Astrocyte of the cerebellum (primary cell): Measurements from ENCODE around the gene CCDC180.
"Not testable (repeated sequence)": the region's sequence is repeated elsewhere in the genome, so short reads cannot be mapped to it uniquely, and the experiment has no call there.

Experiments used
- DNase-seq: peaks from one replicate; pipeline ENCODE4 v3.0.0-alpha.2; 2011; ENCODE audit warnings: low read depth
- H3K4me3 ChIP-seq: 2 replicates; pipeline ENCODE4 v1.5.1; 2011; ENCODE audit warnings: mild to moderate bottlenecking, low read depth, low read length, moderate library complexity
- in situ Hi-C: cut with HindIII; loops from 2 replicates; pipeline ENCODE4 v1.10.0; 2017; ENCODE audit warnings: low sequenced_read_pairs
- TF ChIP-seq, protein P1 (sequence below): IDR thresholded peaks from 2 replicates; pipeline ENCODE4 v1.5.1; 2012; ENCODE audit warnings: low read length, low read depth, moderate library complexity, mild to moderate bottlenecking; ENCODE audit errors: missing control alignments

Gene CCDC180

DNA sequence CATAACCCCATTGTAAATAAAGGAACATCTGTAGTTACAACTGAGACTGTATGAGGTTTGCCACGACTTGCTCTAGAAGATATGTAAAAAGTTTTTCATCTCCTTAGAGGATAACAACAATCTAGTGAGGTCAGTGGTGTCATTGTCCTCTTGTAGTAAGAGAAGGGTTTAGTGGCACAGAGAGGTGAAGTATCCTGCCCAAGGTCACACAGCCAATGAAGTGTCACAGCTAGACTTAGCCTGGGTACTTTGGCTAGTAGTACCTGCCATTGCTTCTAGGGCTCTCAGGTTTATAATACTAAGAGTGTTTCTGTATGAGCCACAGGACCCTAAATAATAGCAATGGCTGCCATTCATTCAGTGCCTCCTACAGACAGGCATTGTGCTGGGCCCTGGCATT, 13.8 kb downstream of the CCDC180 start:
- in situ Hi-C loops = no loop called here
- DNase-seq = no peak
- H3K4me3 ChIP-seq = no peak overlapping the region
- TF ChIP-seq, protein P1, sequence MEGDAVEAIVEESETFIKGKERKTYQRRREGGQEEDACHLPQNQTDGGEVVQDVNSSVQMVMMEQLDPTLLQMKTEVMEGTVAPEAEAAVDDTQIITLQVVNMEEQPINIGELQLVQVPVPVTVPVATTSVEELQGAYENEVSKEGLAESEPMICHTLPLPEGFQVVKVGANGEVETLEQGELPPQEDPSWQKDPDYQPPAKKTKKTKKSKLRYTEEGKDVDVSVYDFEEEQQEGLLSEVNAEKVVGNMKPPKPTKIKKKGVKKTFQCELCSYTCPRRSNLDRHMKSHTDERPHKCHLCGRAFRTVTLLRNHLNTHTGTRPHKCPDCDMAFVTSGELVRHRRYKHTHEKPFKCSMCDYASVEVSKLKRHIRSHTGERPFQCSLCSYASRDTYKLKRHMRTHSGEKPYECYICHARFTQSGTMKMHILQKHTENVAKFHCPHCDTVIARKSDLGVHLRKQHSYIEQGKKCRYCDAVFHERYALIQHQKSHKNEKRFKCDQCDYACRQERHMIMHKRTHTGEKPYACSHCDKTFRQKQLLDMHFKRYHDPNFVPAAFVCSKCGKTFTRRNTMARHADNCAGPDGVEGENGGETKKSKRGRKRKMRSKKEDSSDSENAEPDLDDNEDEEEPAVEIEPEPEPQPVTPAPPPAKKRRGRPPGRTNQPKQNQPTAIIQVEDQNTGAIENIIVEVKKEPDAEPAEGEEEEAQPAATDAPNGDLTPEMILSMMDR = no peak

DNA sequence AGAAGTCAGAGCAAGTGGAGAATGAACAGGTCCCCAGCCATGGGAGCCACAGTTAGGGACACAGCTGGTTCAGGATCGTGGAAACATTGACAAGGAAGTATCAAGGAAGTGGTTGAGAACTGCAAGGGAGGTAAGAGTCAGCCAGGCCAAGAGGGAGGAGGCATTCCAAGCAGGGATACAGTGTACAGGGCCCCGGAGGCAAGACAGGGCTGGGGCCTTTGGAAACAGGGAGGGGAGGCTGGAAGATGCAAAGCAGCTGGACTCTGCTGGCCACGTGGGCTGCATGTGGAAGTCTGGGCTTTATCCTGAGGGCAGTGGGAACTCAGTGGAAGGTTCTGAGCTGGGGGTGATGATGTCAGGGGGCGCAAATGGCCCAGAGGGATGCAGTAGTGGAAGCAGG, 14.2 kb downstream of the CCDC180 start:
- no peak overlapping the region for H3K4me3 ChIP-seq
- in situ Hi-C loops = no loop called here
- TF ChIP-seq, protein P1 = no peak
- no peak for DNase-seq

DNA sequence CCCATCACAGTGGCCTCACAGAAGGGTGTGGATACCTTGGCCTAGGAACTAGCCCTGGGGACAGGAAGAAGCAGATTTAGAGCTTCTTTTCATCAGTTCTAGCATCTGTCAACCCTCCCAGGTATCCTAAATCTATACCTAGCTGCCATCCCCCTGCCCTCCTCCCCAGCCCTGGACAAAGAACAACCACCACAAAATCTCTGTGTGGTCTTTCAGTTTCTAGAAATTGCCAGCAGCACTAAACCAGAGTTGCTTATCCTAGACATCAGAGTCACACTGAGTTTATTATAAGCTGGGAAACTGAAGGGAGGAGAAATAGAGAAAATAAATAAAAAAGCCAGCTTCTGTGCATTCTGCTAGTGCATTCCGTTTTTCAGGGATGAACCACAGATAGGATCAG, 14.6 kb downstream of the CCDC180 start:
- TF ChIP-seq, protein P1 = no peak
- no peak for DNase-seq
- no peak overlapping the region for H3K4me3 ChIP-seq
- in situ Hi-C loops = no loop called here

DNA sequence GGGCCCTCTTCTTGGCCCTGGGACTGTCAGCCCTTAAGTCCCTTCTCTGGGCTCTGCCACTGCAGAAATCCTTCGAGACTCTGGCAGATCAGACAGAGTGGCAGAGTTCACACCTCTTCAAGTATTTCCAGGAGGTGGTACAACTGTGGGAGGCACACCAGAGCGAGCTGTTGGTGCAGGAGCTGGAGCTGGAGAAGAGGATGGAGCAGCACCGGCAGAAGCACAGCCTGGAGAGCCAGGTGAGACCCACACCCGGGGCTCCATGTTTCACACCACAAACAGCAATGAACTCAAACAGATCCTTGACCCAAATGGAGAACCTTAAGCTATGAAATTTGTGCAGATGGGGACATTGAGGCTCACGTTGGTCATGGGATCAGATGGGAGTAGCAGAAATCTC, 17.5 kb downstream of the CCDC180 start:
- TF ChIP-seq, protein P1 = no peak
- no peak for DNase-seq
- in situ Hi-C loops = loop anchor here (5.0 kb wide), 1 partner anchor 38 kb away; no protein-coding TSS in a partner anchor

DNA sequence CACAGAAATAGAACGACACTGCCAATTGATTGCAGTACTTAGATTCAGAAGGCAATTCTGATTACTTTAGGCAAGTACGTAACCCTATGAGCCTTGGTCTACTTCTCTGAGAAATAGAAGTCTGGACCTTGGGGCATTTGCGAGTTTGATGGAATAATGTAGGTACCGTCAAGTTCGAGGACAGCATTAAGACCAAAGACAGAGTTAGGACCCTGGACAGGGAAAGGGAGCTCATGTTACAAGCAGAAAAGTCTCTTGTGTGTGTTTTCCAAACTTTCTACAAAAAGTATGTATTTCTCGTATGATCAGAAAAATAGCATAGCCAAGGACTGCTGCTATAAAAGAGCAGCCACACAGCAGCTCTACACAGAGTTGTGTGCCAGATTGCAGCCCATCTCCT, 20.1 kb downstream of the CCDC180 start:
- in situ Hi-C loops = loop anchor here (5.0 kb wide), 1 partner anchor 40 kb away; no protein-coding TSS in a partner anchor
- H3K4me3 ChIP-seq = no peak overlapping the region
- DNase-seq = no peak
- TF ChIP-seq, protein P1 = no peak

More for the DNA sequence above, 17.5 kb downstream of the CCDC180 start:
- no peak overlapping the region for H3K4me3 ChIP-seq

DNA sequence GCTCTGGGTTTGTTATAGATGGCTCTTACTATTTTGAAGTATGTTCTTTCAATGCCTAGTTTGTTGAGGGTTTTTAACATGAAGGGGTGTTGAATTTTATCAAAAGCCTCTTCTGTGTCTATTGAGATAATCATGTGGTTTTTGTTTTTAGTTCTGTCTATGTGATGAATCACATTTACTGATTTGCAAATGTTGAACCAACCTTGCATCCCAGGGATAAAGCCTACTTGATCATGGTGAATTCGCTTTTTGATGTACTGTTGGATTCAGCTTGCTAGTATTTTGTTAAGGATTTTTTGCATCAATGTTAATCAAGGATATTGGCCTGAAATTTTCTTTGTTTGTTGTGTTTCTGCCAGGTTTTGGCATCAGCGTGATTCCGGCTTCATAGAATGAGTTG, 25.5 kb downstream of the CCDC180 start:
- DNase-seq = no peak
- TF ChIP-seq, protein P1 = no peak
- in situ Hi-C loops = no loop called here
- H3K4me3 ChIP-seq = no peak overlapping the region

DNA sequence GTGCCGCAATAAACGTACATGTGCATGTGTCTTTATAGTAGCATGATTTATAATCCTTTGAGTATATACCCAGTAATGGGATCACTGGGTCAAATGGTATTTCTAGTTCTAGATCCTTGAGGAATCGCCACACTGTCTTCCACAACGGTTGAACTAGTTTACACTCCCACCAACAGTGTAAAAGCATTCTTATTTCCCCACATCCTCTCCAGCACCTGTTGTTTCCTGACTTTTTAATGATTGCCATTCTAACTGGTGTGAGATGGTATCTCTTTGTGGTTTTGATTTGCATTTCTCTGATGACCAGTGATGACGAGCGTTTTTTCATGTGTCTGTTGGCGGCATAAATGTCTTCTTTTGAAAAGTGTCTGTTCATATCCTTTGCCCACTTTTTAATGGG, 28.2 kb downstream of the CCDC180 start:
- DNase-seq, in situ Hi-C loops, H3K4me3 ChIP-seq: not testable (repeated sequence)
